Neural progenitor cell (in vitro differentiated cells): Measurements from ENCODE around the gene SLX4IP. TPM values are rescaled to one million over a fixed set of nuclear protein-coding genes. Genes with fewer than 3 reads are reported as not detected.

Experiments
- DNase-seq: peaks from one replicate; pipeline ENCODE4 v3.0.0-alpha.2; 2016; ENCODE audit warnings: low spot score
- H2AFZ ChIP-seq: fragments of 200-600 bp; sonication (generic); replicated peaks from 2 replicates; pipeline ENCODE4 v1.6.1; 2016; ENCODE audit warnings: antibody characterized with exemption
- H3F3A ChIP-seq: fragments of 200-600 bp; sonication (generic); 2 replicates; pipeline ENCODE4 v1.6.1; 2016; ENCODE audit warnings: antibody characterized with exemption, low read depth
- H3K27ac ChIP-seq: fragments of 200-600 bp; sonication (generic); 2 replicates; pipeline ENCODE4 v1.5.1; 2016; ENCODE audit warnings: mild to moderate bottlenecking
- H3K27me3 ChIP-seq: fragments of 200-600 bp; sonication (generic); 2 replicates; pipeline ENCODE4 v1.6.1; 2016; ENCODE audit warnings: mild to moderate bottlenecking, moderate library complexity
- H3K36me3 ChIP-seq: fragments of 200-600 bp; sonication (generic); 2 replicates; pipeline ENCODE4 v1.5.1; 2016
- H3K4me1 ChIP-seq: fragments of 200-600 bp; sonication (generic); 2 replicates; pipeline ENCODE4 v1.6.1; 2016; ENCODE audit warnings: mixed run types
- H3K4me2 ChIP-seq: fragments of 200-600 bp; sonication (generic); 2 replicates; pipeline ENCODE4 v1.6.1; 2016
- H3K4me3 ChIP-seq: fragments of 200-600 bp; sonication (generic); 2 replicates; pipeline ENCODE4 v1.5.1; 2016
- H3K79me2 ChIP-seq: fragments of 200-600 bp; sonication (generic); 2 replicates; pipeline ENCODE4 v1.6.1; 2016; ENCODE audit warnings: low read depth
- H3K9ac ChIP-seq: fragments of 200-600 bp; sonication (generic); 2 replicates; pipeline ENCODE4 v1.6.1; 2016
- H3K9me3 ChIP-seq: fragments of 200-600 bp; sonication (generic); 2 replicates; pipeline ENCODE4 v1.5.1; 2016; ENCODE audit warnings: low read depth
- H4K20me1 ChIP-seq: fragments of 200-600 bp; sonication (generic); 2 replicates; pipeline ENCODE4 v1.6.1; 2016; ENCODE audit warnings: low read depth
- H3K27ac Mint-ChIP-seq: 3 replicates; pipeline ENCODE4 v1.8.0; 2021; ENCODE audit warnings: mixed read lengths
- H3K27me3 Mint-ChIP-seq: 2 replicates; pipeline ENCODE4 v1.8.0; 2022; ENCODE audit warnings: low read depth, mild to moderate bottlenecking, inconsistent platforms, moderate library complexity, mixed read lengths; ENCODE audit not compliant: insufficient read depth
- H3K36me3 Mint-ChIP-seq: 3 replicates; pipeline ENCODE4 v1.8.0; 2021; ENCODE audit warnings: mixed read lengths
- H3K4me1 Mint-ChIP-seq: 3 replicates; pipeline ENCODE4 v1.8.0; 2021; ENCODE audit warnings: mixed read lengths
- H3K4me3 Mint-ChIP-seq: 3 replicates; pipeline ENCODE4 v1.8.0; 2021; ENCODE audit warnings: mild to moderate bottlenecking, moderate library complexity, mixed read lengths
- H3K9me3 Mint-ChIP-seq: 3 replicates; pipeline ENCODE4 v1.8.0; 2020; ENCODE audit warnings: mixed read lengths
- CTCF ChIP-seq: fragments of 200-600 bp; sonication (generic); IDR thresholded peaks from 2 replicates; pipeline ENCODE4 v1.5.1; 2017; ENCODE audit warnings: antibody characterized with exemption, mild to moderate bottlenecking
- EZH2 ChIP-seq: fragments of 200-600 bp; sonication (generic); IDR thresholded peaks from 2 replicates; pipeline ENCODE4 v1.6.1; 2017; ENCODE audit warnings: antibody characterized with exemption, mild to moderate bottlenecking, moderate library complexity
- EZH2phosphoT487 ChIP-seq: fragments of 200-600 bp; sonication (generic); IDR thresholded peaks from 2 replicates; pipeline ENCODE4 v1.6.1; 2017; ENCODE audit warnings: antibody characterized with exemption
- total RNA-seq: library from RNA; depleted of rRNA; stranded (reverse); fragments of >200 nt; gene quantifications from 2 replicates; pipeline ENCODE4 v1.2.3, GENCODE V29; 2015; ENCODE audit warnings: low replicate concordance

The SLX4IP gene
- total RNA-seq, 1 donor from 2014 or later: 9.5 TPM

- peaks cover 3% of the 10 kb centered on the region for H3K27me3 Mint-ChIP-seq
- no peaks in the 10 kb centered on the region for H3K36me3 ChIP-seq
- peak overlapping the region; percentile 76 for H3K27ac Mint-ChIP-seq
- no peak overlapping the region for H3K4me3 ChIP-seq
- H2AFZ ChIP-seq: no peak overlapping the region
- TF ChIP-seq EZH2 (no peak), EZH2phosphoT487 (no peak), CTCF (no peak)
- H3K79me2 ChIP-seq: peaks cover 6% of the 10 kb centered on the region
- no peak overlapping the region for H3K9ac ChIP-seq
- H4K20me1 ChIP-seq: peaks cover 12% of the 10 kb centered on the region
- H3K27me3 ChIP-seq: no peaks in the 10 kb centered on the region
- peak overlapping the region; percentile 59 for H3K4me2 ChIP-seq
- peaks cover 95% of the 10 kb centered on the region for H3K4me1 ChIP-seq
- no peaks in the 10 kb centered on the region for H3K9me3 Mint-ChIP-seq
- H3K9me3 ChIP-seq: no peaks in the 10 kb centered on the region
- H3F3A ChIP-seq: peaks cover 77% of the 10 kb centered on the region
- H3K27ac ChIP-seq: no peak overlapping the region
- peak overlapping the region; percentile 9 for H3K4me3 Mint-ChIP-seq
- peaks cover 100% of the 10 kb centered on the region for H3K4me1 Mint-ChIP-seq
- no peak for DNase-seq
- peaks cover 7% of the 10 kb centered on the region for H3K36me3 Mint-ChIP-seq
Measured at GRCh38 chr20:10632721-10633509, 197.8 kb downstream of the SLX4IP start.

- H3K4me2 ChIP-seq: peak overlapping the region; percentile 50
Measured at GRCh38 chr20:10633718-10634117, 198.6 kb downstream of the SLX4IP start.

GRCh38 chr20:10634211-10634610, 199.1 kb downstream of the SLX4IP start:
- Histone ChIP-seq H4K20me1 (peaks cover 25% of the 10 kb centered on the region), H3K4me2 (peak overlapping the region; percentile 50), H3F3A (peaks cover 80% of the 10 kb centered on the region), H3K4me3 (no peak overlapping the region), H3K9ac (no peak overlapping the region), H3K36me3 (no peaks in the 10 kb centered on the region), H2AFZ (no peak overlapping the region), H3K27ac (no peak overlapping the region), H3K79me2 (peaks cover 19% of the 10 kb centered on the region), H3K9me3 (no peaks in the 10 kb centered on the region), H3K27me3 (no peaks in the 10 kb centered on the region), H3K4me1 (peaks cover 95% of the 10 kb centered on the region)
- Mint-ChIP-seq H3K27ac (peak overlapping the region; percentile 74), H3K36me3 (peaks cover 11% of the 10 kb centered on the region), H3K27me3 (peaks cover 6% of the 10 kb centered on the region), H3K4me3 (no peak overlapping the region), H3K9me3 (no peaks in the 10 kb centered on the region), H3K4me1 (peaks cover 98% of the 10 kb centered on the region)
- TF ChIP-seq EZH2phosphoT487 (no peak), EZH2 (no peak), CTCF (no peak)
- no peak for DNase-seq

More at GRCh38 chr20:10633718-10634117, 198.6 kb downstream of the SLX4IP start:
- H3K4me1 Mint-ChIP-seq: peaks cover 99% of the 10 kb centered on the region
- Histone ChIP-seq H3K27me3 (no peaks in the 10 kb centered on the region), H2AFZ (no peak overlapping the region), H3K9ac (no peak overlapping the region), H3K27ac (no peak overlapping the region), H3K4me1 (peaks cover 95% of the 10 kb centered on the region), H3K4me3 (no peak overlapping the region), H3K9me3 (no peaks in the 10 kb centered on the region), H3F3A (peaks cover 80% of the 10 kb centered on the region), H3K79me2 (peaks cover 14% of the 10 kb centered on the region), H4K20me1 (peaks cover 20% of the 10 kb centered on the region), H3K36me3 (no peaks in the 10 kb centered on the region)
- peaks cover 6% of the 10 kb centered on the region for H3K27me3 Mint-ChIP-seq
- no peaks in the 10 kb centered on the region for H3K9me3 Mint-ChIP-seq
- H3K27ac Mint-ChIP-seq: peak overlapping the region; percentile 76
- H3K4me3 Mint-ChIP-seq: no peak overlapping the region
- TF ChIP-seq EZH2phosphoT487: no peak
- TF ChIP-seq CTCF: no peak
- TF ChIP-seq EZH2: no peak
- H3K36me3 Mint-ChIP-seq: peaks cover 11% of the 10 kb centered on the region
- no peak for DNase-seq
